T-cell (primary cell): ENCODE measurements around the gene SNRNP70. TPM values are rescaled to one million over a fixed set of nuclear protein-coding genes. Genes with fewer than 3 reads are reported as not detected.

Source experiments
- ATAC-seq, 4 experiments: fragments of 200-7000 bp in 3 of 4; fragments of 150-1000 bp in 1 of 4; cut with Tn5 transposase; replicated peaks in 1 of 4; 1 replicate in 3 of 4; 2 replicates in 1 of 4; pipeline ENCODE4 v1.10.0; 2021; ENCODE audit warnings: moderate library complexity in 3 of 4, mild to moderate bottlenecking in 2 of 4, moderate number of reproducible peaks in 1 of 4
- CTCF ChIA-PET, 2 donors: fragments of 300-600 bp; sonication (Branson Sonifier 250); formaldehyde crosslinking; loops; one replicate each; lab custom pipeline; 2022; ENCODE audit warnings: antibody characterized with exemption in 2 of 2; lab: Charles Lee
- POLR2A ChIA-PET, 2 donors: fragments of 300-600 bp; sonication (Branson Sonifier 250); formaldehyde crosslinking; loops; one replicate each; lab custom pipeline; 2022; ENCODE audit warnings: antibody characterized with exemption in 2 of 2; lab: Charles Lee
- DNase-seq, 35 experiments: peaks; one replicate each; pipeline versions ENCODE4 v3.0.0 to v3.0.0-alpha.2; 2013 to 2023
- H3K27ac ChIP-seq: one replicate; pipeline ENCODE4 v1.5.1; 2013; ENCODE audit warnings: low read length
- H3K27me3 ChIP-seq, 2 experiments: replicated peaks in 1 of 2; 1 replicate in 1 of 2; 2 replicates in 1 of 2; pipeline versions ENCODE4 v1.6.1 to v1.7.0; 2013; ENCODE audit warnings: low read length in 1 of 2, mixed read lengths in 1 of 2; ENCODE audit not compliant: control insufficient read depth in 2 of 2, insufficient read depth in 2 of 2; ENCODE audit errors: extremely low read depth in 1 of 2
- H3K36me3 ChIP-seq, 2 donors: 1 replicate in 1 of 2; 2 replicates in 1 of 2; pipeline versions ENCODE4 v1.6.1 to v1.7.0; 2013; ENCODE audit warnings: low read length in 1 of 2; ENCODE audit not compliant: control insufficient read depth in 2 of 2, insufficient read depth in 1 of 2; ENCODE audit errors: extremely low read depth in 1 of 2
- H3K4me1 ChIP-seq, 2 experiments: 1 replicate in 1 of 2; 2 replicates in 1 of 2; pipeline versions ENCODE4 v1.6.1 to v1.7.0; 2013; ENCODE audit warnings: low read length in 2 of 2, mixed read lengths in 1 of 2; ENCODE audit not compliant: insufficient read depth in 2 of 2, control insufficient read depth in 1 of 2; ENCODE audit errors: extremely low read depth in 1 of 2
- H3K4me3 ChIP-seq, 2 donors: 1 replicate in 1 of 2; 2 replicates in 1 of 2; pipeline versions ENCODE4 v1.5.1 to v1.7.0; 2013; ENCODE audit warnings: mild to moderate bottlenecking in 2 of 2, low read length in 1 of 2, moderate library complexity in 1 of 2; ENCODE audit not compliant: control insufficient read depth in 1 of 2; ENCODE audit errors: extremely low read depth in 1 of 2
- H3K9me3 ChIP-seq: 2 replicates; pipeline ENCODE4 v1.7.0; 2013
- H3K27ac Mint-ChIP-seq, 2 donors: one replicate each; pipeline ENCODE4 v1.8.0; 2020 to 2021; ENCODE audit warnings: mild to moderate bottlenecking in 2 of 2, mixed read lengths in 2 of 2
- H3K27me3 Mint-ChIP-seq, 2 donors: one replicate each; pipeline ENCODE4 v1.8.0; 2021 to 2022; ENCODE audit warnings: mixed read lengths in 2 of 2
- H3K36me3 Mint-ChIP-seq: one replicate; pipeline ENCODE4 v1.8.0; 2021; ENCODE audit warnings: mixed read lengths
- H3K4me1 Mint-ChIP-seq, 3 donors: one replicate each; pipeline ENCODE4 v1.8.0; 2020 to 2022; ENCODE audit warnings: mixed read lengths in 3 of 3, mild to moderate bottlenecking in 1 of 3
- H3K4me3 Mint-ChIP-seq, 3 donors: one replicate each; pipeline ENCODE4 v1.8.0; 2020 to 2022; ENCODE audit warnings: mild to moderate bottlenecking in 3 of 3, mixed read lengths in 3 of 3, moderate library complexity in 3 of 3
- H3K9me3 Mint-ChIP-seq, 3 donors: one replicate each; pipeline ENCODE4 v1.8.0; 2020 to 2022; ENCODE audit warnings: mixed read lengths in 3 of 3
- whole genome bisulfite sequencing: methylation state at CpG from one replicate; pipeline ENCODE4 v1.1.5; 2013; ENCODE audit warnings: missing lambda C conversion rate; ENCODE audit not compliant: insufficient coverage; 5-methylcytosine and 5-hydroxymethylcytosine counted together
- total RNA-seq, 35 experiments: library from RNA in 6 of 35; stranded (reverse) in 6 of 35; fragments of 120-200 nt in 1 of 35; gene quantifications; one replicate each; pipeline versions ENCODE4 v1.2.1 to v1.2.4 and lab custom pipeline; 2013 to 2026

The SNRNP70 gene
- total RNA-seq, 5 donors from 2014 or later (not counting 1 experiment from before 2014, with no cell fraction given): 406 to 704 (median 645) TPM

GRCh38 chr19:49154279-49154678, 69.0 kb downstream of the SNRNP70 start:
- ATAC-seq (no peak), DNase-seq (no peak)
- Histone ChIP-seq H3K4me1 (peaks cover 13 to 39% of the 10 kb centered on the region in 2 experiments), H3K27me3 (peaks cover 11 to 88% of the 10 kb centered on the region in 2 experiments), H3K27ac (no peak overlapping the region), H3K9me3 (no peaks in the 10 kb centered on the region), H3K4me3 (no peak overlapping the region), H3K36me3 (no peaks in the 10 kb centered on the region)
- Mint-ChIP-seq H3K9me3 (peaks cover 0 to 8% (median 0%) of the 10 kb centered on the region in 3 donors), H3K4me3 (peak overlapping the region in 1 of 3 donors; percentile 3), H3K36me3 (no peaks in the 10 kb centered on the region), H3K27ac (no peak overlapping the region), H3K4me1 (peaks cover 24 to 30% (median 25%) of the 10 kb centered on the region in 3 donors), H3K27me3 (peaks cover 59 to 75% of the 10 kb centered on the region in 2 donors)
- ChIA-PET CTCF (interaction anchor here in 1 of 2 donors (0.5 kb wide), 1 partner anchor 80 kb away, joined by 3 read pairs; no protein-coding TSS in a partner anchor), POLR2A (no interaction called here)
- 90% methylated on average over 3 of the region's 6 CpGs for WGBS

DNA sequence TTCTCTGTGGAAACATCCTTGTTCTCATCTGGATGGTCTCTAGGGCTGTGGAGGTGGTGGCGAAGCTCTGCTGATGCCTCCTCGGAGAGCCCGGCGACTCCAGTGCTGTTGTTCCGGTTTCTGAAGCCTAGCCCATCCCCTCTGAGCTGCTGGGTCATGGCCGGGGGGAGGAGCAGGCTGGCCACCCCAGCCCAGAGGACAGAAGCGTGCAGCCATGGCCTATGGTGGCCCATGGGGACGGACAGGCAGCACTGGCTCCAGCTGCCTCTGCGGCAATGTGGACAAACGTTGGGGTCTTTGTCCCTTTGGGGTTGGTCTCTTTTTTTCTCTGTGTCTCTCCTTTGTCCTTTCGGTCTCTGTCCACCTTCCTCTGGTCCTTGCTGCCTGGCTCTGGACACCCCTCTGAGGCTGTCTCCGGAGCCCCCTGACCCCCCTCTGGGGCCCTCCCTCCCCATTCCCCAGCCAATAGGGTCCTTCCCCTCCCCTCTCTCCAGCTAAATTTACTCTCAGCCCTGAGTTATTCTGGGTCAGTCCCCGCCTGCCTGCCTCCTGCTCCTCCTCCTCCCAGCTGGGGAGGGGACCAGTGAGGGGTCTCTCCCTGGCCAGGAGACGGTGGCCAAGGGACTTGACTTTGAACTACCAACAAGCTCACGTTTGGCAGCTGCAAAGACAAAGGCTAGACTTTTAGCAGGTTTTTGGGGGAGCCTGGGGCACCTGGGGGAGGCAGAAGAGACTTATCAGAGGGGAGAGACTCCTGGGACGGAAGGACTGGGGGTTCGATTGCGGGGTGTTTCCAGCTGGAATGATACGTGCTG, 70.0 kb downstream of the SNRNP70 start, which contains the start of gene HRC:
Gene HRC (minus strand): TSS at position 392 of the 815 bp plus-strand sequence. CDS start 159 bp downstream, at position 233.
- peaks cover 14 to 21% (median 16%) of the 10 kb centered on the region in 3 donors for H3K4me1 Mint-ChIP-seq
- no peaks in the 10 kb centered on the region for H3K36me3 ChIP-seq
- H3K27me3 ChIP-seq: peaks cover 11 to 88% of the 10 kb centered on the region in 2 experiments
- H3K4me3 Mint-ChIP-seq: peak within 1 kb of the TSS in 1 of 3 donors; percentile 3
- WGBS: 62% methylated on average over 15 of the region's 19 CpGs
- no peak within 1 kb of the TSS for H3K27ac ChIP-seq
- H3K27me3 Mint-ChIP-seq: peaks cover 65 to 77% of the 10 kb centered on the region in 2 donors
- no peak within 1 kb of the TSS for H3K27ac Mint-ChIP-seq
- H3K9me3 ChIP-seq: no peaks in the 10 kb centered on the region
- no peak within 1 kb of the TSS for H3K4me3 ChIP-seq
- ChIA-PET CTCF (interaction anchor here in 1 of 2 donors (0.5 kb wide), 1 partner anchor 81 kb away, joined by 3 read pairs; no protein-coding TSS in a partner anchor), POLR2A (no interaction called here)
- H3K9me3 Mint-ChIP-seq: peaks cover 0 to 8% (median 0%) of the 10 kb centered on the region in 3 donors
- ATAC-seq (no peak), DNase-seq (no peak)
- H3K36me3 Mint-ChIP-seq: no peaks in the 10 kb centered on the region
- peaks cover 8 to 30% of the 10 kb centered on the region in 2 experiments for H3K4me1 ChIP-seq

DNA sequence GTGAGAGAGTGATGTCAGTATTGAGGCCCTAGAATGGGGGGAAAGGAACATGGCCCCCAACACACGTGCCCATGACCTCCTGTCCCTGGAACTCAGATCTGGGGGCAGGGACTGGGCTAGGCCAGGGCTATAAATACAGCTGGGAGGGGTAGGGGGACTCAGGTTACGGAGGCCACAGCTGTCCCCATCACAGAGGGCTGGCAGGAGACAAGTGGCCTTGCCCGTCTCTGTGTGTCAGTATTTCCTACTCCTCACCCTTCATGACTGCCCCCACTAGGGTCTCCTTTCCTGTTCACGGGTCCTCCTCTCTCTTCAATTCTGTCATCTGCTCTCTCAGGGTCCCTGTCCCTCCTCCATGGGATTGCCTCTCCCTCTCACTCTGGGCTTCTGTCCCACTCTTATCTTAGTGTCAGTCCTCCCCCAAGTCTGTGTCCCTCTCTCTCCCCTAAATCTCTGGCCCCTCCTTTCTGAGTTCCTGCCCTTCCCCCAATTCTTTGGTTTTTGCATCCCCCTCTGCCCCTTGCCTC, 70.6 kb downstream of the SNRNP70 start:
- Mint-ChIP-seq H3K4me1 (peaks cover 12 to 18% (median 14%) of the 10 kb centered on the region in 3 donors), H3K27me3 (peaks cover 72 to 80% of the 10 kb centered on the region in 2 donors), H3K4me3 (no peak overlapping the region), H3K36me3 (no peaks in the 10 kb centered on the region), H3K27ac (no peak overlapping the region), H3K9me3 (peaks cover 0 to 8% (median 0%) of the 10 kb centered on the region in 3 donors)
- Histone ChIP-seq H3K4me3 (no peak overlapping the region), H3K36me3 (no peaks in the 10 kb centered on the region), H3K27ac (no peak overlapping the region), H3K27me3 (peaks cover 11 to 88% of the 10 kb centered on the region in 2 experiments), H3K9me3 (no peaks in the 10 kb centered on the region), H3K4me1 (peaks cover 6 to 23% of the 10 kb centered on the region in 2 experiments)
- POLR2A ChIA-PET: no interaction called here
- no peak for ATAC-seq
- no peak for DNase-seq
- 41% methylated on average over 2 of the region's 4 CpGs for WGBS
- CTCF ChIA-PET: no interaction called here

DNA sequence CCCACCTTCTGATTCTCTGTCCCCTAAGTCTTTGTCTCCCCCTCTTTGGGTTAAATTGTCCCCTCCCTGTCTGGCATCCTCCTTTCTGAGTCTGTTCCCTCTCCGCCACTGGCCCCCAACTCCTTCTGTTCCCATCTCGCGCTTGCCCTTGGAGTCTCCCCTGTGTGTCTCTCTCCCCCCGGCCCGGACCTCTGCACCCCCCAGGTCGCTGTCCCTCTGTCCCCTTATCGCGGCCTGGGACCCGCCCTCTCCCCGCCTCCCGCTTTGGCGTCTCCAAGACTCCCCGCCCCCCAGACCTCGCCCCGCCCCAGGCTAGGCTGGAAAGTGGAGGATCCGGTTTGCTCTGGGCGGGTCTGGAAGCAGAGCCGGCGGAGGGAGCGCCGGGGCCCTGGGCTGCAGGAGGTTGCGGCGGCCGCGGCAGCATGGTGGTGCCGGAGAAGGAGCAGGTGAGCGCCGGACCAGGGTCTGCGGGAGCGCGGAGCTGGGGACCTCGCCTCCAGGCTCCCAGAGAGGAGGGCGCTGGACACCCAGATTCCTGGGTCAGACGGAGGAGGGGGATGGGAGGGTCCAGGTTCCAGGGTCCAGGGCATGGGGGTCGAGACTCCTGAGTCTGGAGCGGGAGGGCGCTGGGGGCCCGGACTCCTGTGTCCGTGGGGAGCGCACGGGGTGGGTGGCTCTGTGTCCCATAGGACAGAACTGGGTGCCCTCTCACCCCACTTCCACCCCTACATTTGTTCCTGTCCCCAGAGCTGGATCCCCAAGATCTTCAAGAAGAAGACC, 72.4 kb downstream of the SNRNP70 start, which contains the start of gene TRPM4:
Gene TRPM4 (plus strand): TSS at position 348 of the 780 bp plus-strand sequence. CDS start 75 bp downstream, at position 423.
- ATAC-seq (peak; percentile 46 to 78 (median 63)), DNase-seq (peak in 12 of 35 experiments; percentile 21 to 44 (median 32))
- Histone ChIP-seq H3K4me3 (peak within 1 kb of the TSS in 1 of 2 donors; percentile 2), H3K27ac (no peak within 1 kb of the TSS), H3K9me3 (no peaks in the 10 kb centered on the region), H3K4me1 (peaks cover 2 to 12% of the 10 kb centered on the region in 2 experiments), H3K27me3 (peaks cover 5 to 85% of the 10 kb centered on the region in 2 experiments), H3K36me3 (no peaks in the 10 kb centered on the region)
- peaks cover 6 to 9% (median 8%) of the 10 kb centered on the region in 3 donors for H3K4me1 Mint-ChIP-seq
- peak within 1 kb of the TSS in 1 of 2 donors; percentile 71 for H3K27ac Mint-ChIP-seq
- H3K9me3 Mint-ChIP-seq: peaks cover 0 to 8% (median 0%) of the 10 kb centered on the region in 3 donors
- WGBS: 4% methylated on average over 25 of the region's 41 CpGs
- CTCF ChIA-PET: no interaction called here
- peak within 1 kb of the TSS; percentile 42 to 62 (median 44) for H3K4me3 Mint-ChIP-seq
- H3K36me3 Mint-ChIP-seq: no peaks in the 10 kb centered on the region
- peaks cover 65 to 70% of the 10 kb centered on the region in 2 donors for H3K27me3 Mint-ChIP-seq
- POLR2A ChIA-PET: no interaction called here

Other genes with a start within 250 kb of the SNRNP70 start
- 1 to 10 TPM in 2 of 5 donors, under 1 TPM in 2, not detected in 1; 0.58 to 2.1 (median 1.1) TPM for gene HSD17B14, start 249.0 kb upstream of the SNRNP70 start, total RNA-seq
- gene PLEKHA4, start 216.8 kb upstream of the SNRNP70 start, total RNA-seq: 10 to 100 TPM in 1 of 5 donors, 1 to 10 TPM in 4; 2.7 to 11.8 (median 5.2) TPM
- gene PPP1R15A, start 213.0 kb upstream of the SNRNP70 start, total RNA-seq: 100 to 1,000 TPM in 2 of 5 donors, 10 to 100 TPM in 3; 74.4 to 713 (median 93.6) TPM
- gene TULP2, start 186.7 kb upstream of the SNRNP70 start, total RNA-seq: under 1 TPM in 1 of 5 donors, not detected in 4; 0.26 TPM
- gene NUCB1, start 185.1 kb upstream of the SNRNP70 start, total RNA-seq: 100 to 1,000 TPM; 122 to 177 (median 165) TPM
- gene DHDH, start 151.8 kb upstream of the SNRNP70 start, total RNA-seq: 1 to 10 TPM in 4 of 5 donors, under 1 TPM in 1; 0.93 to 1.7 (median 1.2) TPM
- gene BAX, start 130.6 kb upstream of the SNRNP70 start, total RNA-seq: 100 to 1,000 TPM in 3 of 5 donors, 10 to 100 TPM in 2; 76.6 to 201 (median 183) TPM
- 1,000 to 10,000 TPM in 2 of 5 donors, 100 to 1,000 TPM in 3; 594 to 1,085 (median 906) TPM for gene FTL, start 120.1 kb upstream of the SNRNP70 start, total RNA-seq
- gene GYS1, start 92.1 kb upstream of the SNRNP70 start, total RNA-seq: 10 to 100 TPM; 28.1 to 58.9 (median 52.4) TPM
- 10 to 100 TPM; 20.3 to 48.7 (median 41.4) TPM for gene RUVBL2, start 91.6 kb upstream of the SNRNP70 start, total RNA-seq
- gene LHB, start 68.4 kb upstream of the SNRNP70 start, total RNA-seq: under 1 TPM in 1 of 5 donors, not detected in 4; 0.57 TPM
- not detected for gene CGB3, start 61.1 kb upstream of the SNRNP70 start, total RNA-seq
- not detected for gene CGB2, start 53.6 kb upstream of the SNRNP70 start, total RNA-seq
- gene CGB1, start 48.6 kb upstream of the SNRNP70 start, total RNA-seq: not detected
- gene CGB5, start 41.6 kb upstream of the SNRNP70 start, total RNA-seq: not detected
- not detected for gene CGB8, start 36.3 kb upstream of the SNRNP70 start, total RNA-seq
- gene CGB7, start 27.7 kb upstream of the SNRNP70 start, total RNA-seq: not detected
- not detected for gene NTF4, start 20.6 kb upstream of the SNRNP70 start, total RNA-seq
- not detected for gene KCNA7, start 12.8 kb upstream of the SNRNP70 start, total RNA-seq
- gene LIN7B, start 28.9 kb downstream of the SNRNP70 start, total RNA-seq: 10 to 100 TPM in 3 of 5 donors, 1 to 10 TPM in 2; 8.1 to 17.8 (median 12.9) TPM
- 1 to 10 TPM; 2.1 to 3.7 (median 2.5) TPM for gene C19orf73, start 33.7 kb downstream of the SNRNP70 start, total RNA-seq
- gene PPFIA3, start 34.1 kb downstream of the SNRNP70 start, total RNA-seq: 1 to 10 TPM; 3.8 to 4.7 (median 4.1) TPM
- not detected for gene HRC, start 69.9 kb downstream of the SNRNP70 start, total RNA-seq
- under 1 TPM in 3 of 5 donors, not detected in 2; 0.43 to 0.89 (median 0.50) TPM for gene TRPM4, start 72.3 kb downstream of the SNRNP70 start, total RNA-seq
- 1 to 10 TPM; 5.4 to 8.1 (median 6.4) TPM for gene SLC6A16, start 239.7 kb downstream of the SNRNP70 start, total RNA-seq
- 100 to 1,000 TPM; 365 to 435 (median 369) TPM for gene CD37, start 250.0 kb downstream of the SNRNP70 start, total RNA-seq